Lung (tissue), 12 donors: ENCODE data around the gene MYZAP. TPM values are rescaled to one million over a fixed set of nuclear protein-coding genes. Genes with fewer than 3 reads are reported as not detected.

Experiments used
- ATAC-seq: fragments of 200-7000 bp; cut with Tn5 transposase; one replicate; pipeline ENCODE4 v1.9.1; 2020; ENCODE audit warnings: moderate number of reproducible peaks; ENCODE audit not compliant: insufficient read depth, low FRiP score
- DNase-seq, 3 donors: peaks; one replicate each; pipeline ENCODE4 v3.0.0-alpha.2; 2013 to 2017
- H3K27ac ChIP-seq, 2 donors: one replicate each; pipeline ENCODE4 v1.5.1; 2013; ENCODE audit warnings: mild to moderate bottlenecking in 2 of 2, moderate library complexity in 2 of 2, control low read depth in 1 of 2, inconsistent platforms in 1 of 2, low read depth in 1 of 2, low read length in 1 of 2
- H3K27me3 ChIP-seq, 3 donors: one replicate each; pipeline ENCODE4 v1.5.1; 2013; ENCODE audit warnings: low read length in 2 of 3; ENCODE audit not compliant: control insufficient read depth in 3 of 3, insufficient read depth in 3 of 3
- H3K36me3 ChIP-seq, 4 donors: one replicate each; pipeline ENCODE4 v1.5.1; 2013; ENCODE audit warnings: low read length in 4 of 4, mild to moderate bottlenecking in 1 of 4, moderate library complexity in 1 of 4; ENCODE audit not compliant: control insufficient read depth in 4 of 4, insufficient read depth in 4 of 4
- H3K4me1 ChIP-seq, 5 donors: one replicate each; pipeline ENCODE4 v1.5.1; 2013; ENCODE audit warnings: low read length in 5 of 5, mild to moderate bottlenecking in 2 of 5, moderate library complexity in 1 of 5; ENCODE audit not compliant: control insufficient read depth in 5 of 5, insufficient read depth in 5 of 5
- H3K4me3 ChIP-seq: one replicate; pipeline ENCODE4 v1.5.1; 2013; ENCODE audit warnings: mild to moderate bottlenecking, control low read depth, moderate library complexity
- H3K9ac ChIP-seq, 2 donors: one replicate each; pipeline ENCODE4 v1.5.1; 2013; ENCODE audit warnings: low read length in 2 of 2, control low read depth in 1 of 2; ENCODE audit not compliant: insufficient read depth in 1 of 2
- H3K9me3 ChIP-seq, 4 donors: one replicate each; pipeline ENCODE4 v1.5.1; 2013; ENCODE audit warnings: low read length in 3 of 4, mild to moderate bottlenecking in 1 of 4, moderate library complexity in 1 of 4; ENCODE audit not compliant: control insufficient read depth in 4 of 4, insufficient read depth in 3 of 4
- WGBS, 2 donors: extraction: QIAGEN DNeasy Blood & Tissue Kit; methylation state at CpG; one replicate each; pipeline ENCODE4 v1.1.7; 2013; 5-methylcytosine and 5-hydroxymethylcytosine counted together
- polyA plus RNA-seq, 2 donors: library from polyadenylated mRNA; stranded (reverse); fragments of 200-250 nt; gene quantifications; one replicate each; pipeline ENCODE4 v1.2.1, GENCODE V29; 2013
- total RNA-seq, 2 donors: library from RNA; depleted of rRNA in 1 of 2; stranded (reverse); fragments of >200 nt in 1 of 2; gene quantifications; one replicate each; pipeline ENCODE4 v1.2.1, GENCODE V29; 2014 to 2021
- TF ChIP-seq, protein P1 (sequence below): IDR thresholded peaks from 2 replicates; pipeline ENCODE4 v1.5.1; 2012; ENCODE audit warnings: mild to moderate bottlenecking; ENCODE audit errors: control extremely low read depth, extremely low read depth
- donor health status: control.
- donor health status: control.
- donor health status: Bipolar disorder and iron deficiency.
- donor health status: healthy.
- donor health status: DM: yes; HTN: yes; CAD: no.

MYZAP gene
- total and polyA plus RNA-seq, 4 donors, result 6.9 to 36.9 (median 11.6) TPM

DNA sequence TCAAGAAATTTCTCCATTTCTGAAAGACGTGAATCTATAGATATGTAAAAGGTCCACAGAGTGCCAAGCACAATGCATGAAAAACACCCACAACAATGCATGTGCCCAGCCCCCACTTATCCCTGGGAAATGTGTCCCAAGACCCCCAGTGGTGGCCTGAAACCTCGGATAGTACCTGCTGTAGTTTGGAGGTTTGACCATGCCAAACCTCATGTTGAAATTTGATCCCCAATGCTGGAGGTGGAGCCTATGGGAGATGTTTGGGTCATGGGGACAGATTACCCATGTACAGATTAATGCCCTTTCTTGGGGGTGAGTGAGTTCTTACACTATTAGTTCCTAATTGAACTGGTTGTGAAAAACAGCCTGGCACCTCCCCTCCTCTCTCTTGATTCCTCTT is 21.4 kb upstream of the MYZAP start:
- no peaks in the 10 kb centered on the region for H3K36me3 ChIP-seq
- TF ChIP-seq, protein P1, sequence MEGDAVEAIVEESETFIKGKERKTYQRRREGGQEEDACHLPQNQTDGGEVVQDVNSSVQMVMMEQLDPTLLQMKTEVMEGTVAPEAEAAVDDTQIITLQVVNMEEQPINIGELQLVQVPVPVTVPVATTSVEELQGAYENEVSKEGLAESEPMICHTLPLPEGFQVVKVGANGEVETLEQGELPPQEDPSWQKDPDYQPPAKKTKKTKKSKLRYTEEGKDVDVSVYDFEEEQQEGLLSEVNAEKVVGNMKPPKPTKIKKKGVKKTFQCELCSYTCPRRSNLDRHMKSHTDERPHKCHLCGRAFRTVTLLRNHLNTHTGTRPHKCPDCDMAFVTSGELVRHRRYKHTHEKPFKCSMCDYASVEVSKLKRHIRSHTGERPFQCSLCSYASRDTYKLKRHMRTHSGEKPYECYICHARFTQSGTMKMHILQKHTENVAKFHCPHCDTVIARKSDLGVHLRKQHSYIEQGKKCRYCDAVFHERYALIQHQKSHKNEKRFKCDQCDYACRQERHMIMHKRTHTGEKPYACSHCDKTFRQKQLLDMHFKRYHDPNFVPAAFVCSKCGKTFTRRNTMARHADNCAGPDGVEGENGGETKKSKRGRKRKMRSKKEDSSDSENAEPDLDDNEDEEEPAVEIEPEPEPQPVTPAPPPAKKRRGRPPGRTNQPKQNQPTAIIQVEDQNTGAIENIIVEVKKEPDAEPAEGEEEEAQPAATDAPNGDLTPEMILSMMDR, result no peak
- no peak overlapping the region for H3K4me3 ChIP-seq
- 88 to 89% methylated on average over 2 of the region's 2 CpGs for WGBS, 2 donors
- no peak overlapping the region for H3K9ac ChIP-seq
- no peaks in the 10 kb centered on the region for H3K27me3 ChIP-seq
- ATAC-seq, result no peak
- peaks cover 0 to 17% (median 8%) of the 10 kb centered on the region in 5 donors for H3K4me1 ChIP-seq
- no peak overlapping the region for H3K27ac ChIP-seq
- no peaks in the 10 kb centered on the region for H3K9me3 ChIP-seq
- DNase-seq, result no peak

DNA sequence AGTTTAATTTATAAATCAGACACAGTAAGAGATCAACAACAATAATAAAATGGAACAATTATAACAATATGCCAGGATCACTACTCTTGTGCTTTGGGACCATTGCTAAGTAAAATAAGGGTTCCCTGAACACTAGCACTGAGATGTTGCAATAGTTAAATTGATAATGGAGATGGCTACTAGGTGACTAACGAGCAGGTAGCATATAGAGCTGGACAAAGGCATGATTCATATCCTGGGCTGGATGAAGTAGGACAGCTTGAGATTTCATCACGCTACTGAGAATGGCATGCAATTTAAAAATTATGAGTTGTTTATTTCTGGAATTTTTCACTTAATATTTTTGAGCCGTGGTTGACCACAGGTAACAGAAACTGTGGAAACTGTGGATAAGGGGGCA is 20.7 kb upstream of the MYZAP start:
- no peaks in the 10 kb centered on the region for H3K27me3 ChIP-seq
- H3K4me1 ChIP-seq, result peaks cover 0 to 18% (median 6%) of the 10 kb centered on the region in 5 donors
- no peak overlapping the region for H3K4me3 ChIP-seq
- no peak for ATAC-seq
- no peak overlapping the region for H3K27ac ChIP-seq
- 76 to 93% methylated on average over 3 of the region's 3 CpGs for WGBS, 2 donors
- TF ChIP-seq, protein P1, result no peak
- H3K36me3 ChIP-seq, result no peaks in the 10 kb centered on the region
- DNase-seq, result no peak
- no peak overlapping the region for H3K9ac ChIP-seq
- H3K9me3 ChIP-seq, result no peaks in the 10 kb centered on the region

DNA sequence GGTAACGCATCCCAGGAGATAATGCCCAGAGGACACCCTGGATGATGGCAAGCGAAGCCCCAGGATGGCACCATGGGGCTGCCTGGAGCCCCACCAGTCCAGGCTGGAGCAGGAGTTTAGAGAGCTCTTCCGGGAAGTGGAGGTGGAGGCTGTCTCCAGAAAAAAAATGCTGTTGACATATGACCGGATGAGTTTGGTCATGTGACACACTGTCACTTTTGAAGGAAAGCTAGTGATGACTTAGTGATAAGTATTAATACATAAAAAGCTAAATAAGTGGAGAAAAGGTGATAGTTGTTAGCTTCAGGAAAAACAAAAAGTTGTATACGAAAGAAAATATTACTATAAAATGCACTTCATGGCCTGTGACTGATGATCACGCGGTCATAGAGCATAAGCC is 20.0 kb upstream of the MYZAP start:
- Histone ChIP-seq H3K27ac (no peak overlapping the region), H3K36me3 (no peaks in the 10 kb centered on the region), H3K4me1 (peaks cover 0 to 18% (median 5%) of the 10 kb centered on the region in 5 donors), H3K9me3 (no peaks in the 10 kb centered on the region), H3K4me3 (no peak overlapping the region), H3K27me3 (no peaks in the 10 kb centered on the region), H3K9ac (no peak overlapping the region)
- WGBS, 2 donors, result 94 to 96% methylated on average over 7 of the region's 7 CpGs
- DNase-seq (no peak), ATAC-seq (no peak)
- TF ChIP-seq, protein P1, result no peak

DNA sequence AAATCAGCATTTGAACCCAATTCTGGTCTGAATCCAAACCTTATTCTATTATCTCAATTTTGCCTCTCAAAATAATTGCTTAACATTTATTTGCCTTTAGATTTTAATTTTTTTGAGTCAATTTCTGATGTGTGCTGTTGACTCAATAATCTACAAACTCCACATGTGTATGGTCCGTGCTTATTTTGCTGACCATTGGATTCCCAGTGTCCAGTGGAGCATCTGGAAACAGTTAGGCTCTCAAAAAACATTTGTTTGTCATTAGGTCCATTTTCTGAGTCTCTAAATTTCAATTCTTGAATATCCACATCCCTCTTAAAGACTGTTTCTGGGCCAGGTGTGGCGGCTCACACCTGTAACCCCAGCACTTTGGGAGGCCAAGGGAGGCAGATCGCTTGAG is 19.2 kb upstream of the MYZAP start:
- DNase-seq, result no peak
- ATAC-seq, result no peak
- 91 to 99% methylated on average over 3 of the region's 3 CpGs for WGBS, 2 donors
- H3K4me1 ChIP-seq, result peaks cover 0 to 18% (median 1%) of the 10 kb centered on the region in 5 donors
- no peak overlapping the region for H3K4me3 ChIP-seq
- TF ChIP-seq, protein P1, result no peak
- H3K9ac ChIP-seq, result no peak overlapping the region
- H3K27ac ChIP-seq, result no peak overlapping the region
- H3K9me3 ChIP-seq, result no peaks in the 10 kb centered on the region
- H3K27me3 ChIP-seq, result no peaks in the 10 kb centered on the region
- H3K36me3 ChIP-seq, result no peaks in the 10 kb centered on the region
